Thoracic aorta (tissue), 2 donors: Measurements from ENCODE around the gene FAM53B. TPM values are rescaled to one million over a fixed set of nuclear protein-coding genes. Genes with fewer than 3 reads are reported as not detected.

Experiments used
- ATAC-seq: fragments of 150-250 bp; one replicate; pipeline ENCODE4 v1.8.0; 2017; ENCODE audit warnings: low read depth; ENCODE audit not compliant: insufficient number of reproducible peaks, low FRiP score
- DNase-seq: peaks from one replicate; pipeline ENCODE4 v3.0.0-alpha.2; 2020; ENCODE audit warnings: low spot score
- H3K27ac ChIP-seq, 2 donors: fragments of 200-600 bp; sonication (generic); 1 replicate in 1 of 2; 2 replicates in 1 of 2; pipeline ENCODE4 v1.5.1; 2016; ENCODE audit warnings: mild to moderate bottlenecking in 2 of 2, moderate library complexity in 2 of 2
- H3K27me3 ChIP-seq: fragments of 200-600 bp; sonication (generic); replicated peaks from 2 replicates; pipeline ENCODE4 v1.6.0; 2016; ENCODE audit warnings: mild to moderate bottlenecking; ENCODE audit not compliant: insufficient read depth
- H3K36me3 ChIP-seq: fragments of 200-600 bp; sonication (generic); one replicate; pipeline ENCODE4 v1.5.1; 2016
- H3K4me1 ChIP-seq, 2 donors: fragments of 200-600 bp; sonication (generic); 1 replicate in 1 of 2; 2 replicates in 1 of 2; pipeline versions ENCODE4 v1.5.1 to v1.6.0; 2016; ENCODE audit warnings: low read depth in 2 of 2, mild to moderate bottlenecking in 1 of 2; ENCODE audit not compliant: control insufficient read depth in 1 of 2
- H3K4me3 ChIP-seq: fragments of 200-600 bp; sonication (generic); 2 replicates; pipeline ENCODE4 v1.5.1; 2016; ENCODE audit warnings: mild to moderate bottlenecking
- H3K9me3 ChIP-seq: fragments of 200-600 bp; sonication (generic); 2 replicates; pipeline ENCODE4 v1.5.1; 2016
- total RNA-seq, 2 donors: library from RNA; depleted of rRNA; stranded (reverse); fragments of >200 nt; gene quantifications; one replicate each; pipeline versions ENCODE4 v1.1.0 to v1.2.3, GENCODE V29; 2016
- TF ChIP-seq, protein P1 (sequence below): fragments of 200-600 bp; sonication (generic); IDR thresholded peaks from one replicate; pipeline ENCODE4 v1.5.1; 2019; ENCODE audit warnings: antibody characterized with exemption

FAM53B gene
- total RNA-seq, 2 donors from 2014 or later: 26.6 to 49.5 TPM

DNA sequence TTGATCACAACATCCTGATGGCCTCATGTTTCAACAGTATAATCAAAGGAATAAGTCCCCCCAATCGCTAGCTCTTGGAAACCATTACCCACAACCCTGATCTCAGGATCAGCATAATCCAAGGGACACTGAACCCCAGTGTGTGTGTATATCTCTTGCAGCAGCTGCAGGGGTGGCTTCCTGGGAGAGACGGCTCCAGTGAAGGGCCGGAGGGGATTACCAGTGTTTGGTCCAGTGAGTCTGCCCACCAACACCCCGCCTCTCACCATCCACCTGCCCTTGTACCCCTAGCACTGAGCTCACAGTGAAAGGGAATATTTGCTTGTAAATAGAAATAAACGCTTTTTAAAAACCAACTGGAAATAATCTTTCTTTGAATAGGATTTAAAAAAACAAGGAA lies 63.1 kb downstream of the FAM53B start:
- Histone ChIP-seq H3K4me3 (no peak overlapping the region), H3K27ac (no peak overlapping the region), H3K36me3 (peaks cover 7% of the 10 kb centered on the region), H3K4me1 (peaks cover 27 to 42% of the 10 kb centered on the region in 2 donors), H3K27me3 (no peaks in the 10 kb centered on the region), H3K9me3 (no peaks in the 10 kb centered on the region)
- no peak for ATAC-seq
- DNase-seq: no peak
- TF ChIP-seq, protein P1, sequence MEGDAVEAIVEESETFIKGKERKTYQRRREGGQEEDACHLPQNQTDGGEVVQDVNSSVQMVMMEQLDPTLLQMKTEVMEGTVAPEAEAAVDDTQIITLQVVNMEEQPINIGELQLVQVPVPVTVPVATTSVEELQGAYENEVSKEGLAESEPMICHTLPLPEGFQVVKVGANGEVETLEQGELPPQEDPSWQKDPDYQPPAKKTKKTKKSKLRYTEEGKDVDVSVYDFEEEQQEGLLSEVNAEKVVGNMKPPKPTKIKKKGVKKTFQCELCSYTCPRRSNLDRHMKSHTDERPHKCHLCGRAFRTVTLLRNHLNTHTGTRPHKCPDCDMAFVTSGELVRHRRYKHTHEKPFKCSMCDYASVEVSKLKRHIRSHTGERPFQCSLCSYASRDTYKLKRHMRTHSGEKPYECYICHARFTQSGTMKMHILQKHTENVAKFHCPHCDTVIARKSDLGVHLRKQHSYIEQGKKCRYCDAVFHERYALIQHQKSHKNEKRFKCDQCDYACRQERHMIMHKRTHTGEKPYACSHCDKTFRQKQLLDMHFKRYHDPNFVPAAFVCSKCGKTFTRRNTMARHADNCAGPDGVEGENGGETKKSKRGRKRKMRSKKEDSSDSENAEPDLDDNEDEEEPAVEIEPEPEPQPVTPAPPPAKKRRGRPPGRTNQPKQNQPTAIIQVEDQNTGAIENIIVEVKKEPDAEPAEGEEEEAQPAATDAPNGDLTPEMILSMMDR: no peak

DNA sequence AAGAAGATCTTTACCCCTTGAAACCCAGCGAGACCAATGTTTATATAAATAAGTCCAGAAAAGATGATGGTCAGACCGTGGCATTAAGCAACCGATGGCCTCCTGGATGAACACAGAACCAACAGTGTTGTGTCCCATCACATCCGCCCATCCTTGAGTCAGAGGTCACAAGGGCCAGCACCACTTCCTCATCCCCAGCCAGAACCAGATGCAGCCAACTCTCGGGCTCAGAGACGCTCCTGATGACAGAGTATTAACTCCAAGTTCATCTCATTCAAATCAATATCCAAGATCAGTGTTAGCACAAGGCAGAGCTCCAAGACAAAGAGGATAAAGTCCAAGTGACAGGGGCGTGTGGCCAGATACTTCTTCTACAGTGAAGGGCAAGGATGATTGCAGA lies 63.5 kb downstream of the FAM53B start:
- H3K4me1 ChIP-seq: peaks cover 23 to 37% of the 10 kb centered on the region in 2 donors
- DNase-seq: no peak
- H3K27ac ChIP-seq: no peak overlapping the region

DNA sequence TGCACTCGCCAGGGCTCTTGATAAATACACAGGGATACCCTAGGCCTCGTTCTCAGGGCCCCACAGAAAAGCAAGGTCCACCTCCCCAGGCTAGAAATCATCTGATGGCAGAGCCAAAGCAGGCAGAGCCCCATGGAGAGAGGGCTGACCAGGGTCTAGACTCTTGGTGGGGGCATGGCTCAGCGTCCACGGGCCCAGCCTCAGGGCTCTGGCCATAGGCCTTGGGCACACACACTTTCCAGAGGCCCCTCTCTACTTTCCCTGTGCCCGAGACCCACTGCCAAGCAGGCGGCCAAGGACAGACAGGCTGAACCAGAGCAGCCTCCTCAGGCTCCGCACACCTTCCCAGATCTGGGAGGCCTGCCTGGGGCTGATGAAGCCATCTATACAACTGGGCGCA lies 64.8 kb downstream of the FAM53B start:
- Histone ChIP-seq H3K4me1 (peaks cover 21 to 31% of the 10 kb centered on the region in 2 donors), H3K9me3 (no peaks in the 10 kb centered on the region), H3K36me3 (peaks cover 7% of the 10 kb centered on the region), H3K27me3 (no peaks in the 10 kb centered on the region), H3K27ac (no peak overlapping the region), H3K4me3 (no peak overlapping the region)
- TF ChIP-seq, protein P1: no peak
- ATAC-seq (no peak), DNase-seq (no peak)

More for the DNA sequence above, 63.5 kb downstream of the FAM53B start:
- TF ChIP-seq, protein P1: no peak
- Histone ChIP-seq H3K9me3 (no peaks in the 10 kb centered on the region), H3K4me3 (no peak overlapping the region), H3K27me3 (no peaks in the 10 kb centered on the region), H3K36me3 (peaks cover 7% of the 10 kb centered on the region)
- no peak for ATAC-seq

DNA sequence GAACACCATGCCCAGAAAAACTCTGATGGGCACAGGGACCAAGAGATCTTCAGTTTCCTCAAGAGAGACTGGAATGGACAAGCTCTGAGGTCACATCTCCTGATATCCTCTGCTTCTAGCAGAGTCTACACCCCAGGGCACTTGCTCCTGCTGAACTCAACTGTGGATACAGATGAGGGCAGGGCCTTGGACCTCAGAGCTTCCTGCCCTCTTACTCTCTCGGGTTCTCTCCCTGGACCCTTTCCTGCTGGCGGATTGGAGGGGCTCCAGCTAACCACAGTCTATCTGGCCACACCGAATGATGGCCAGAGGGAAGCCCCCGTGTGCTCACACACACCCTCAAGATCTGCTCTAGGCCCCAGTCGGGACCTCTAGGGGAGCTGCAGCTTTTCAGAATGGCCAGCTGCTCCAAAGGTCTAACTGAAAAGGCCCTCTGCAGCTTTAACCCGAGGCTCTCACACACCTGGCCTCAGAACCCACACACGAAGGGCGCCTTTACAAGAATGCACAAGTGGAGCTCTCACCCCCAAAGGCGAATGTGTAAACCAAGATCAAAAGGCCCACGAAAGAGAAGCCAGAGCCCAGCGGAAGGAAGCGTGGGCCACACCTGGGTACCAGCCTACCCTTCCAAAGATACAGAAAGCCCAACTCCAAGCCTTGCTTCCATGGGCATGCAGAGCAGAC lies 65.5 kb downstream of the FAM53B start:
- H3K9me3 ChIP-seq: no peaks in the 10 kb centered on the region
- no peak overlapping the region for H3K4me3 ChIP-seq
- no peaks in the 10 kb centered on the region for H3K27me3 ChIP-seq
- DNase-seq: no peak
- H3K27ac ChIP-seq: no peak overlapping the region
- H3K36me3 ChIP-seq: peaks cover 7% of the 10 kb centered on the region
- TF ChIP-seq, protein P1: no peak
- peaks cover 20 to 31% of the 10 kb centered on the region in 2 donors for H3K4me1 ChIP-seq
- ATAC-seq: no peak

DNA sequence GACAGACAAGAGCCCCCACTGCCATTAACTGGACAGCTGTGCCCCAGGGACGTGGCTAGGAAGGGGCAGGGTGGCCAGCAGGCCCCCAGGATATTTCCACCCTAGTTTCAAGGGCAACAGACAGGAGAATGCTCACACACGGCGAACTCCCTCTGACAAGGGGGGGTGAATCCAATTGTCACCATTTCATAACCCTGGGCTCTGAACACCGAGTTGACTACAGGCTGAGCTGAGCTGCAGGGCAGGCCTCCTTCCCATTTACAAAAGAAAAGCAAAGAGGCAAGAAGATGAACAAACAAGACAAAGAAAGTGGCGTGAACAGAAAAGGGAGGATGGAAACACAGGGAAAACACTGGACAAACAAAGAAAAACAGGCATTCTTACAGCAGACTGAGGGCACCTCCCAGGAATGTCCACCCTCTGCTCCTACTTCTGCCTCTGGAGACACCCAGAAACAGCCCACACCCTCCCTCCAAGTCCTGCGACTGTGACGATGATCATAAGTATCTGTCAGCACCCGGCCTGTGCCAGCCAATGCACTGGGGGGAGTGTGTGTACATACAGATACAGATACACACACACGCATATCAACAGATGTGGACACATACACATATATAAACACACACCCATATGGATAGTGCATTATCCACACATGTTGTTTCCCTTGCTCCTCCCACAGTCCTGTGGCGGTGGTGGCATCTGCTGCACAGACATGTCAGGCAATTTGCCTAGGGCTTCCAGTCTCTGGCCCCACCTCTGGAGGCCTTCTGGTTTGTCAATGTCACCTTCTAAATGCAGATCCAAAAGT lies 66.2 kb downstream of the FAM53B start:
- TF ChIP-seq, protein P1: no peak
- H3K27me3 ChIP-seq: no peaks in the 10 kb centered on the region
- peaks cover 7% of the 10 kb centered on the region for H3K36me3 ChIP-seq
- no peak for DNase-seq
- H3K27ac ChIP-seq: no peak overlapping the region
- no peak overlapping the region for H3K4me3 ChIP-seq
- peaks cover 16 to 31% of the 10 kb centered on the region in 2 donors for H3K4me1 ChIP-seq
- H3K9me3 ChIP-seq: no peaks in the 10 kb centered on the region
- ATAC-seq: no peak
